Measurements from ENCODE around the gene MAGEB6B.

- TF ChIP-seq POLR2A (IDR thresholded peaks at IDR 0.05) (no peak), POLR2AphosphoS5 (IDR thresholded peaks at IDR 0.05) (no peak), EP300 (IDR thresholded peaks at IDR 0.05) (no peak)
- TF ChIP-seq, protein P1, sequence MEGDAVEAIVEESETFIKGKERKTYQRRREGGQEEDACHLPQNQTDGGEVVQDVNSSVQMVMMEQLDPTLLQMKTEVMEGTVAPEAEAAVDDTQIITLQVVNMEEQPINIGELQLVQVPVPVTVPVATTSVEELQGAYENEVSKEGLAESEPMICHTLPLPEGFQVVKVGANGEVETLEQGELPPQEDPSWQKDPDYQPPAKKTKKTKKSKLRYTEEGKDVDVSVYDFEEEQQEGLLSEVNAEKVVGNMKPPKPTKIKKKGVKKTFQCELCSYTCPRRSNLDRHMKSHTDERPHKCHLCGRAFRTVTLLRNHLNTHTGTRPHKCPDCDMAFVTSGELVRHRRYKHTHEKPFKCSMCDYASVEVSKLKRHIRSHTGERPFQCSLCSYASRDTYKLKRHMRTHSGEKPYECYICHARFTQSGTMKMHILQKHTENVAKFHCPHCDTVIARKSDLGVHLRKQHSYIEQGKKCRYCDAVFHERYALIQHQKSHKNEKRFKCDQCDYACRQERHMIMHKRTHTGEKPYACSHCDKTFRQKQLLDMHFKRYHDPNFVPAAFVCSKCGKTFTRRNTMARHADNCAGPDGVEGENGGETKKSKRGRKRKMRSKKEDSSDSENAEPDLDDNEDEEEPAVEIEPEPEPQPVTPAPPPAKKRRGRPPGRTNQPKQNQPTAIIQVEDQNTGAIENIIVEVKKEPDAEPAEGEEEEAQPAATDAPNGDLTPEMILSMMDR (IDR thresholded peaks at IDR 0.05): no peak
These were observed 31.8 kb downstream of the MAGEB6B start, which contains the start of gene MAGEB6 for GRCh38 chrX:26192204-26192603.

Measured in gastroesophageal sphincter (tissue), 3 donors.